MM.1S (cell line): ENCODE measurements around the gene ABCC9.

ENCODE experiments used
- EZH2phosphoT487 ChIP-seq: fragments of 300-600 bp; sonication (generic); IDR thresholded peaks from 2 replicates; pipeline ENCODE4 v1.6.1; 2018; ENCODE audit warnings: antibody characterized with exemption, low read length
- TF ChIP-seq, protein P1 (sequence below): fragments of 300-600 bp; sonication (generic); IDR thresholded peaks from 2 replicates; pipeline ENCODE4 v1.5.1; 2016; ENCODE audit warnings: antibody characterized with exemption, low read length, mixed read lengths

- TF ChIP-seq, protein P1, sequence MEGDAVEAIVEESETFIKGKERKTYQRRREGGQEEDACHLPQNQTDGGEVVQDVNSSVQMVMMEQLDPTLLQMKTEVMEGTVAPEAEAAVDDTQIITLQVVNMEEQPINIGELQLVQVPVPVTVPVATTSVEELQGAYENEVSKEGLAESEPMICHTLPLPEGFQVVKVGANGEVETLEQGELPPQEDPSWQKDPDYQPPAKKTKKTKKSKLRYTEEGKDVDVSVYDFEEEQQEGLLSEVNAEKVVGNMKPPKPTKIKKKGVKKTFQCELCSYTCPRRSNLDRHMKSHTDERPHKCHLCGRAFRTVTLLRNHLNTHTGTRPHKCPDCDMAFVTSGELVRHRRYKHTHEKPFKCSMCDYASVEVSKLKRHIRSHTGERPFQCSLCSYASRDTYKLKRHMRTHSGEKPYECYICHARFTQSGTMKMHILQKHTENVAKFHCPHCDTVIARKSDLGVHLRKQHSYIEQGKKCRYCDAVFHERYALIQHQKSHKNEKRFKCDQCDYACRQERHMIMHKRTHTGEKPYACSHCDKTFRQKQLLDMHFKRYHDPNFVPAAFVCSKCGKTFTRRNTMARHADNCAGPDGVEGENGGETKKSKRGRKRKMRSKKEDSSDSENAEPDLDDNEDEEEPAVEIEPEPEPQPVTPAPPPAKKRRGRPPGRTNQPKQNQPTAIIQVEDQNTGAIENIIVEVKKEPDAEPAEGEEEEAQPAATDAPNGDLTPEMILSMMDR = no peak
- TF ChIP-seq EZH2phosphoT487 = no peak
These were observed 63.8 kb downstream of the ABCC9 start for GRCh38 chr12:21877293-21877982.
